Fibroblast of skin of left quadriceps (primary cell): ENCODE results near the gene CASP2.

Experiments
- DNase-seq, 2 experiments: peaks; one replicate each; pipeline ENCODE4 v3.0.0-alpha.2; 2013; ENCODE audit warnings: low read depth in 2 of 2

Gene CASP2

GRCh38 chr7:143331179-143331801 is 43.1 kb downstream of the CASP2 start:
- peak; percentile 48 to 58 for DNase-seq

GRCh38 chr7:143334244-143334643 is 46.1 kb downstream of the CASP2 start:
- no peak for DNase-seq

GRCh38 chr7:143337216-143337615 is 49.1 kb downstream of the CASP2 start:
- DNase-seq = no peak

- no peak for DNase-seq
These were observed 53.7 kb downstream of the CASP2 start for GRCh38 chr7:143341842-143342241.

- DNase-seq = no peak
These were observed 55.4 kb downstream of the CASP2 start for GRCh38 chr7:143343596-143343995.

- DNase-seq = no peak
These were observed 57.3 kb downstream of the CASP2 start for GRCh38 chr7:143345428-143345900.

- no peak for DNase-seq
These were observed 57.9 kb downstream of the CASP2 start for GRCh38 chr7:143346018-143346417.

- DNase-seq = no peak
These were observed 59.8 kb downstream of the CASP2 start for GRCh38 chr7:143347950-143348349.

- no peak for DNase-seq
These were observed 62.9 kb downstream of the CASP2 start for GRCh38 chr7:143351060-143351459.

GRCh38 chr7:143351574-143351973 is 63.4 kb downstream of the CASP2 start:
- no peak for DNase-seq

GRCh38 chr7:143352531-143353002 is 64.4 kb downstream of the CASP2 start:
- no peak for DNase-seq

- no peak for DNase-seq
These were observed 66.2 kb downstream of the CASP2 start for GRCh38 chr7:143354376-143354775.

GRCh38 chr7:143354965-143355364 is 66.8 kb downstream of the CASP2 start:
- no peak for DNase-seq

GRCh38 chr7:143355450-143356385 is 67.6 kb downstream of the CASP2 start:
- no peak for DNase-seq

- no peak for DNase-seq
These were observed 68.4 kb downstream of the CASP2 start for GRCh38 chr7:143356414-143357050.
